Measurements from ENCODE around the gene REPIN1. TPM values are rescaled to one million over a fixed set of nuclear protein-coding genes. Genes with fewer than 3 reads are reported as not detected.
"Not testable (repeated sequence)": the region's sequence is repeated elsewhere in the genome, so short reads cannot be mapped to it uniquely, and the experiment has no call there.

The REPIN1 gene
- total RNA-seq, 2 donors from 2014 or later: 189 to 304 TPM

DNA sequence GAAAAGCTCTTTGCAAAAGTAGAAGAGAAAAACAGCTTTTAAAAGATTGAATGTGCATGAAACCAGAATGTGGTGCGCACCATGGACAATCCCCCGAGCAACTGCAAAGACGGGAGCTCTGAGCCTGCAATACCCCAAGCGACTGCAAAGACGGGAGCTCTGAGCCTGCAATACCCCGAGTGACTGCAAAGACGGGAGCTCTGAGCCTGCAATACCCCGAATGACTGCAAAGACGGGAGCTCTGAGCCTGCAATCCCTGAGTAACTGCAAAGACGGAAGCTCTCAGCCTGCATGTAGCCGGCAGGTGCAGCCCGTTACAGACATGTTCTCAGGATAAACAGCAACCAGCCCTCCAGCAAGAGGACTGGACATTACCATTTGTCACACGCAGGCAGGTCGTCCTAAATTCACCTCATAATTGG lies 16.7 kb downstream of the REPIN1 start:
- TF ChIP-seq CTCF (IDR thresholded peaks at IDR 0.05): no peak
- Histone ChIP-seq H3K4me3 (no peak overlapping the region), H3K4me1 (peaks cover 14% of the 10 kb centered on the region), H3K9me3 (no peaks in the 10 kb centered on the region), H3K9ac (ENCODE audit: low read depth in 2 of 2, low read length in 2 of 2) (peak overlapping the region in 1 of 2 donors; percentile 40), H3K27me3 (no peaks in the 10 kb centered on the region), H3K36me3 (no peaks in the 10 kb centered on the region), H3K27ac (no peak overlapping the region)
- no peak for DNase-seq
- intact Hi-C loops (cut with DNase I): no loop called here

DNA sequence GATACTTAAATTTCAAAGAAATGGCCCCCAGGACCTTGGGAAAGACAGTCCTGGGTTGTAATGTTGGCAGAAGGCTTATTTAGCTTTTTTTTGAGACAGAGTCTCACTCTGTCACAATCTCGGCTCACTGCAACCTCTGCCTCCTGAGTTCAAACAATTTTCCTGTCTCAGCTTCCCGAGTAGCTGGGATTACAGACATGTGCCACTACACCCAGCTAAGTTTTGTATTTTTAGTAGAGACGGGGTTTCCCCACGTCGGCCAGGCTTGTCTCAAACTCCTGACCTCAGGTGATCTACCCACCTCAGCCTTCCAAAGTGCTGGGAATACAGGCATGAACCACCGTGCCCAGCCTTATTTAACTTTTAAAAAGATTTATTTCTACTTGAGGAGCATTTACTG lies 17.3 kb downstream of the REPIN1 start:
- H3K27ac ChIP-seq; H3K36me3 ChIP-seq; H3K4me3 ChIP-seq; intact Hi-C loops (cut with DNase I); DNase-seq; H3K9me3 ChIP-seq; H3K27me3 ChIP-seq: not testable (repeated sequence)
- H3K4me1 ChIP-seq: peaks cover 12% of the 10 kb centered on the region
- peak overlapping the region in 1 of 2 donors; percentile 40 for H3K9ac ChIP-seq (ENCODE audit: low read depth in 2 of 2, low read length in 2 of 2)

- H3K36me3 ChIP-seq: no peaks in the 10 kb centered on the region
- TF ChIP-seq CTCF (IDR thresholded peaks at IDR 0.05): no peak
- H3K9ac ChIP-seq (ENCODE audit: low read depth in 2 of 2, low read length in 2 of 2): peak overlapping the region in 1 of 2 donors; percentile 36
- peaks cover 5% of the 10 kb centered on the region for H3K4me1 ChIP-seq
- H3K27me3 ChIP-seq: no peaks in the 10 kb centered on the region
- DNase-seq: no peak
- H3K27ac ChIP-seq: no peak overlapping the region
- no peak overlapping the region for H3K4me3 ChIP-seq
- intact Hi-C loops (cut with DNase I): no loop called here
- no peaks in the 10 kb centered on the region for H3K9me3 ChIP-seq
Measured at GRCh38 chr7:150388306-150388705, 19.7 kb downstream of the REPIN1 start.

DNA sequence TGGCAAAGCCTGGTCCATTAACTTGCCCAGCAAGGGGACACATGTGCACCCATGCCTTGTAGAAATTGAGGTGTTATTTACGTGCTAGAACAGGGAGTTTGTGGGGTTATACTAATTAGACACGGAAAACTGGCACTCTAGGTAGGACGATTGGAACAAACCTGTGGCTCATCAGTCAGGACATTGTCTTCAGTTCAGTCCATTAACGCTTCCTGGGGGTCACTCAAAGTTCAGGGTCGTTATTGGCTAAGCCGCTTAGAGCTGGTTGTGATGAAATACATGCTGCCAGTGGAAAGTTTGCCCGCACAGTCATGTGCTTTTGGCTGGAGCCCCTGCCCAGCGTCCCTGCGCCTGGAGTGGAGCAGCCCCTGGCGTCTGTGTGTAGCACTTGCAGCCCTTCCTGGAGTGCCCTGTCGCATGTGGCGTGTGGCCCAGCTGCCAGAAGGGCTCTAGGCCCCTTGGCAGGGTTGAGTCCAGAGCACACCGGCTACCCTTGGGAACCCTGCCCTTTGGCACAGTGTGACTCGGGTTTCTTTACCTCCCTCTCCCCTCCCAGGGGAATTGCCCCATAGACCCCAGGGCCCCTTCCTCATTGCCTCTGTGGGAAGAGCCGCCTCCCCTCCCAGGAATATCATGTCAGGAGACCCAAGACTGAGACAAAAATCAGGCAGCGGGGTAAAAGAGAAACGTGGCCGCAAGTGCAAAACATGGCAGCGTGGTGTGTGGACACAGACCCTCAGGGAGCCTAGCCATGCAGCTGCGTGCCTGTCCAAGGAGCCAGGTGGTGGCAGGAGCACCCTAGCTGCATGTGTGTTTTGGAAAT lies 20.3 kb downstream of the REPIN1 start:
- Histone ChIP-seq H3K36me3 (no peaks in the 10 kb centered on the region), H3K9ac (ENCODE audit: low read depth in 2 of 2, low read length in 2 of 2) (peak overlapping the region; percentile 16 to 36), H3K4me1 (no peaks in the 10 kb centered on the region), H3K27ac (no peak overlapping the region), H3K9me3 (no peaks in the 10 kb centered on the region), H3K4me3 (no peak overlapping the region), H3K27me3 (no peaks in the 10 kb centered on the region)
- peak; percentile 49 for TF ChIP-seq CTCF (IDR thresholded peaks at IDR 0.05)
- intact Hi-C loops (cut with DNase I): no loop called here
- DNase-seq: peak; percentile 73

GRCh38 chr7:150389532-150389816 lies 20.9 kb downstream of the REPIN1 start:
- Histone ChIP-seq H3K4me1 (no peaks in the 10 kb centered on the region), H3K27me3 (no peaks in the 10 kb centered on the region), H3K4me3 (no peak overlapping the region), H3K27ac (no peak overlapping the region), H3K36me3 (no peaks in the 10 kb centered on the region), H3K9ac (ENCODE audit: low read depth in 2 of 2, low read length in 2 of 2) (peak overlapping the region in 1 of 2 donors; percentile 36), H3K9me3 (no peaks in the 10 kb centered on the region)
- intact Hi-C loops (cut with DNase I): no loop called here
- no peak for DNase-seq
- TF ChIP-seq CTCF (IDR thresholded peaks at IDR 0.05): no peak

- Histone ChIP-seq H3K27me3 (no peaks in the 10 kb centered on the region), H3K9ac (ENCODE audit: low read depth in 2 of 2, low read length in 2 of 2) (no peak overlapping the region), H3K4me1 (no peaks in the 10 kb centered on the region), H3K27ac (no peak overlapping the region), H3K4me3 (no peak overlapping the region), H3K36me3 (no peaks in the 10 kb centered on the region), H3K9me3 (no peaks in the 10 kb centered on the region)
- TF ChIP-seq CTCF (IDR thresholded peaks at IDR 0.05): no peak
- DNase-seq: no peak
- intact Hi-C loops (cut with DNase I): no loop called here
Measured at GRCh38 chr7:150390205-150390604, 21.6 kb downstream of the REPIN1 start.

Data from colonic mucosa (tissue), 4 donors.